IMR-90 (cell line): Measurements from ENCODE around the gene GJA5.

Source experiments
- BHLHE40 ChIP-seq: fragments of 150-350 bp; IDR thresholded peaks from 2 replicates; pipeline ENCODE4 v1.6.1; 2016; ENCODE audit warnings: mild to moderate bottlenecking, low read depth, low read length
- CEBPB ChIP-seq: IDR thresholded peaks from 2 replicates; pipeline ENCODE4 v1.6.1; 2012; ENCODE audit warnings: low read depth, low read length, improper control_type of control experiment
- FOS ChIP-seq: fragments of 150-350 bp; IDR thresholded peaks from 2 replicates; pipeline ENCODE4 v1.6.1; 2016; ENCODE audit warnings: low read depth, low read length
- MAFK ChIP-seq: IDR thresholded peaks from 2 replicates; pipeline ENCODE4 v1.6.1; 2012; ENCODE audit warnings: low read depth, low read length, improper control_type of control experiment
- MXI1 ChIP-seq: IDR thresholded peaks from 2 replicates; pipeline ENCODE4 v1.6.1; 2012; ENCODE audit warnings: low read depth, mild to moderate bottlenecking, low read length, moderate library complexity, borderline replicate concordance
- POLR2A ChIP-seq: IDR thresholded peaks from 2 replicates; pipeline ENCODE4 v1.6.1; 2012; ENCODE audit warnings: mild to moderate bottlenecking, low read depth, low read length
- RAD21 ChIP-seq: IDR thresholded peaks from 2 replicates; pipeline ENCODE4 v1.6.1; 2012; ENCODE audit warnings: low read length, improper control_type of control experiment
- RFX5 ChIP-seq: IDR thresholded peaks from 2 replicates; pipeline ENCODE4 v1.8.0; 2012; ENCODE audit warnings: low read depth, mild to moderate bottlenecking, low read length, moderate library complexity
- SMC3 ChIP-seq: fragments of 150-350 bp; IDR thresholded peaks from 2 replicates; pipeline ENCODE4 v1.6.1; 2016; ENCODE audit warnings: low read depth, mild to moderate bottlenecking, antibody characterized with exemption, low read length, moderate library complexity
- TF ChIP-seq, protein P1 (sequence below): conservative IDR thresholded peaks from 2 replicates; pipeline ENCODE4 v1.5.1; 2012; ENCODE audit warnings: mild to moderate bottlenecking, low read depth, low read length, improper control_type of control experiment
- TF ChIP-seq, protein P2 (sequence below): fragments of 150-350 bp; IDR thresholded peaks from 2 replicates; pipeline ENCODE4 v1.6.1; 2016; ENCODE audit warnings: low read depth, mild to moderate bottlenecking, low read length, moderate library complexity, borderline replicate concordance
- TF ChIP-seq, protein P3 (sequence below): fragments of 150-350 bp; IDR thresholded peaks from 2 replicates; pipeline ENCODE4 v1.6.1; 2017; ENCODE audit warnings: mild to moderate bottlenecking, antibody characterized with exemption, low read length, low read depth

DNA sequence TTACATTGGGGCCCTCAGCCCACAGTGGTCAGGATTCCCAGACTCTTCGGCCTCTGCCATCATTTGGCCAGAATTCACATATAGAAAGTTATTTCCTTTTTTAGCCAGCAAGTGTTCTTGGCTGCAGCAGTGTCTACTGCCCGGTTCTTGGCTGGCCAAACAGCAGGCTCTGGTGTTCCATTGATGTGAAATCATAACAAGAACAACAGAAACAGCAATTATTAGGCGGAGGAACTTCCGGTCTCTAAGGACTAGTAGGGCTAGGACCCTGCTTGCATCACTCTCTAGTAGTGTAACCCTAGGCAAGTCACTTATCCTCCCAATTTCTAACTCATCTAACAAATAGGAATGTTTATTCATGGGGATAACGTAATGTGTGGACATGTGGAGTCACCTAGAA is 8.7 kb upstream of the GJA5 start:
- TF ChIP-seq POLR2A (no peak), SMC3 (no peak), FOS (no peak), RFX5 (no peak), MXI1 (no peak), CEBPB (no peak), RAD21 (no peak), BHLHE40 (no peak), MAFK (no peak)
- TF ChIP-seq, protein P1, sequence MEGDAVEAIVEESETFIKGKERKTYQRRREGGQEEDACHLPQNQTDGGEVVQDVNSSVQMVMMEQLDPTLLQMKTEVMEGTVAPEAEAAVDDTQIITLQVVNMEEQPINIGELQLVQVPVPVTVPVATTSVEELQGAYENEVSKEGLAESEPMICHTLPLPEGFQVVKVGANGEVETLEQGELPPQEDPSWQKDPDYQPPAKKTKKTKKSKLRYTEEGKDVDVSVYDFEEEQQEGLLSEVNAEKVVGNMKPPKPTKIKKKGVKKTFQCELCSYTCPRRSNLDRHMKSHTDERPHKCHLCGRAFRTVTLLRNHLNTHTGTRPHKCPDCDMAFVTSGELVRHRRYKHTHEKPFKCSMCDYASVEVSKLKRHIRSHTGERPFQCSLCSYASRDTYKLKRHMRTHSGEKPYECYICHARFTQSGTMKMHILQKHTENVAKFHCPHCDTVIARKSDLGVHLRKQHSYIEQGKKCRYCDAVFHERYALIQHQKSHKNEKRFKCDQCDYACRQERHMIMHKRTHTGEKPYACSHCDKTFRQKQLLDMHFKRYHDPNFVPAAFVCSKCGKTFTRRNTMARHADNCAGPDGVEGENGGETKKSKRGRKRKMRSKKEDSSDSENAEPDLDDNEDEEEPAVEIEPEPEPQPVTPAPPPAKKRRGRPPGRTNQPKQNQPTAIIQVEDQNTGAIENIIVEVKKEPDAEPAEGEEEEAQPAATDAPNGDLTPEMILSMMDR = no peak
- TF ChIP-seq, protein P2, sequence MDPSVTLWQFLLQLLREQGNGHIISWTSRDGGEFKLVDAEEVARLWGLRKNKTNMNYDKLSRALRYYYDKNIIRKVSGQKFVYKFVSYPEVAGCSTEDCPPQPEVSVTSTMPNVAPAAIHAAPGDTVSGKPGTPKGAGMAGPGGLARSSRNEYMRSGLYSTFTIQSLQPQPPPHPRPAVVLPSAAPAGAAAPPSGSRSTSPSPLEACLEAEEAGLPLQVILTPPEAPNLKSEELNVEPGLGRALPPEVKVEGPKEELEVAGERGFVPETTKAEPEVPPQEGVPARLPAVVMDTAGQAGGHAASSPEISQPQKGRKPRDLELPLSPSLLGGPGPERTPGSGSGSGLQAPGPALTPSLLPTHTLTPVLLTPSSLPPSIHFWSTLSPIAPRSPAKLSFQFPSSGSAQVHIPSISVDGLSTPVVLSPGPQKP = no peak
- TF ChIP-seq, protein P3, sequence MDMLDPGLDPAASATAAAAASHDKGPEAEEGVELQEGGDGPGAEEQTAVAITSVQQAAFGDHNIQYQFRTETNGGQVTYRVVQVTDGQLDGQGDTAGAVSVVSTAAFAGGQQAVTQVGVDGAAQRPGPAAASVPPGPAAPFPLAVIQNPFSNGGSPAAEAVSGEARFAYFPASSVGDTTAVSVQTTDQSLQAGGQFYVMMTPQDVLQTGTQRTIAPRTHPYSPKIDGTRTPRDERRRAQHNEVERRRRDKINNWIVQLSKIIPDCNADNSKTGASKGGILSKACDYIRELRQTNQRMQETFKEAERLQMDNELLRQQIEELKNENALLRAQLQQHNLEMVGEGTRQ = no peak
